Stimulated activated effector memory CD8-positive, alpha-beta T cell treated with anti-CD3 and anti-CD28 coated beads, Interleukin-12 subunit alpha, Interleukin-12 subunit beta, amount 100 ng/mL, for 72 hours (primary cell): Measurements from ENCODE around the gene LRRC4C.

Experiments used
- ATAC-seq: fragments of 150-1000 bp; cut with Tn5 transposase; 2 replicates; pipeline ENCODE4 v1.10.0; 2021
- DNase-seq, 2 donors: peaks; one replicate each; pipeline ENCODE4 v3.0.0; 2021 to 2022; ENCODE audit warnings: low spot score in 2 of 2
- H3K27ac Mint-ChIP-seq: one replicate; pipeline ENCODE4 v1.8.0; 2022; ENCODE audit warnings: mild to moderate bottlenecking, mixed read lengths
- H3K36me3 Mint-ChIP-seq: one replicate; pipeline ENCODE4 v1.8.0; 2022; ENCODE audit warnings: mild to moderate bottlenecking, mixed read lengths
- H3K4me1 Mint-ChIP-seq: one replicate; pipeline ENCODE4 v1.8.0; 2022; ENCODE audit warnings: mixed read lengths
- H3K4me3 Mint-ChIP-seq: one replicate; pipeline ENCODE4 v1.8.0; 2022; ENCODE audit warnings: mild to moderate bottlenecking, mixed read lengths
- H3K9me3 Mint-ChIP-seq: one replicate; pipeline ENCODE4 v1.8.0; 2022; ENCODE audit warnings: mixed read lengths

Gene LRRC4C

GRCh38 chr11:41190437-41191082, 268.9 kb downstream of the LRRC4C start:
- Mint-ChIP-seq H3K36me3 (no peaks in the 10 kb centered on the region), H3K9me3 (peaks cover 21% of the 10 kb centered on the region), H3K4me3 (no peak overlapping the region), H3K27ac (no peak overlapping the region), H3K4me1 (no peaks in the 10 kb centered on the region)
- DNase-seq (no peak), ATAC-seq (no peak)

GRCh38 chr11:41189701-41190436, 269.6 kb downstream of the LRRC4C start:
- Mint-ChIP-seq H3K4me1 (no peaks in the 10 kb centered on the region), H3K36me3 (no peaks in the 10 kb centered on the region), H3K9me3 (peaks cover 19% of the 10 kb centered on the region), H3K4me3 (no peak overlapping the region), H3K27ac (no peak overlapping the region)
- no peak for ATAC-seq
- no peak for DNase-seq

- Mint-ChIP-seq H3K36me3 (no peaks in the 10 kb centered on the region), H3K4me1 (no peaks in the 10 kb centered on the region), H3K4me3 (no peak overlapping the region), H3K9me3 (peaks cover 21% of the 10 kb centered on the region), H3K27ac (no peak overlapping the region)
- no peak for ATAC-seq
- no peak for DNase-seq
These were observed 281.7 kb downstream of the LRRC4C start for GRCh38 chr11:41177791-41178190.

- Mint-ChIP-seq H3K27ac (no peak overlapping the region), H3K4me1 (no peaks in the 10 kb centered on the region), H3K36me3 (no peaks in the 10 kb centered on the region), H3K9me3 (peaks cover 25% of the 10 kb centered on the region), H3K4me3 (no peak overlapping the region)
- no peak for ATAC-seq
- no peak for DNase-seq
These were observed 284.0 kb downstream of the LRRC4C start for GRCh38 chr11:41175304-41175972.

- Mint-ChIP-seq H3K9me3 (peaks cover 13% of the 10 kb centered on the region), H3K4me3 (no peak overlapping the region), H3K36me3 (no peaks in the 10 kb centered on the region), H3K27ac (no peak overlapping the region), H3K4me1 (no peaks in the 10 kb centered on the region)
- ATAC-seq, result no peak
- DNase-seq, result no peak
These were observed 313.1 kb downstream of the LRRC4C start for GRCh38 chr11:41146326-41146725.

GRCh38 chr11:41145420-41145819, 314.0 kb downstream of the LRRC4C start:
- DNase-seq (no peak), ATAC-seq (no peak)
- Mint-ChIP-seq H3K36me3 (no peaks in the 10 kb centered on the region), H3K4me1 (no peaks in the 10 kb centered on the region), H3K4me3 (no peak overlapping the region), H3K9me3 (peaks cover 13% of the 10 kb centered on the region), H3K27ac (no peak overlapping the region)

- DNase-seq (no peak), ATAC-seq (no peak)
- no peaks in the 10 kb centered on the region for H3K4me1 Mint-ChIP-seq
- H3K36me3 Mint-ChIP-seq, result no peaks in the 10 kb centered on the region
- H3K4me3 Mint-ChIP-seq, result no peak overlapping the region
- H3K27ac Mint-ChIP-seq, result no peak overlapping the region
- peaks cover 11% of the 10 kb centered on the region for H3K9me3 Mint-ChIP-seq
These were observed 324.5 kb downstream of the LRRC4C start for GRCh38 chr11:41134971-41135370.

GRCh38 chr11:41133023-41133422, 326.4 kb downstream of the LRRC4C start:
- ATAC-seq (no peak), DNase-seq (no peak)
- Mint-ChIP-seq H3K9me3 (peaks cover 14% of the 10 kb centered on the region), H3K27ac (no peak overlapping the region), H3K36me3 (no peaks in the 10 kb centered on the region), H3K4me3 (no peak overlapping the region), H3K4me1 (no peaks in the 10 kb centered on the region)

GRCh38 chr11:41121600-41121999, 337.9 kb downstream of the LRRC4C start:
- no peak overlapping the region for H3K4me3 Mint-ChIP-seq
- H3K36me3 Mint-ChIP-seq, result no peaks in the 10 kb centered on the region
- H3K27ac Mint-ChIP-seq, result no peak overlapping the region
- no peaks in the 10 kb centered on the region for H3K4me1 Mint-ChIP-seq
- H3K9me3 Mint-ChIP-seq, result peaks cover 13% of the 10 kb centered on the region
- DNase-seq, result no peak
- ATAC-seq, result no peak

GRCh38 chr11:41119484-41119883, 340.0 kb downstream of the LRRC4C start:
- Mint-ChIP-seq H3K4me1 (no peaks in the 10 kb centered on the region), H3K4me3 (no peak overlapping the region), H3K27ac (no peak overlapping the region), H3K9me3 (peaks cover 17% of the 10 kb centered on the region), H3K36me3 (no peaks in the 10 kb centered on the region)
- no peak for ATAC-seq
- DNase-seq, result no peak

- Mint-ChIP-seq H3K27ac (no peak overlapping the region), H3K9me3 (peaks cover 19% of the 10 kb centered on the region), H3K4me3 (no peak overlapping the region), H3K36me3 (no peaks in the 10 kb centered on the region), H3K4me1 (no peaks in the 10 kb centered on the region)
- DNase-seq, result no peak
- no peak for ATAC-seq
These were observed 340.9 kb downstream of the LRRC4C start for GRCh38 chr11:41118521-41118920.

GRCh38 chr11:41116970-41117369, 342.5 kb downstream of the LRRC4C start:
- no peak for DNase-seq
- H3K27ac Mint-ChIP-seq, result no peak overlapping the region
- H3K4me3 Mint-ChIP-seq, result no peak overlapping the region
- no peaks in the 10 kb centered on the region for H3K36me3 Mint-ChIP-seq
- H3K9me3 Mint-ChIP-seq, result peaks cover 23% of the 10 kb centered on the region
- ATAC-seq, result no peak
- H3K4me1 Mint-ChIP-seq, result no peaks in the 10 kb centered on the region

- H3K27ac Mint-ChIP-seq, result no peak overlapping the region
- peaks cover 17% of the 10 kb centered on the region for H3K9me3 Mint-ChIP-seq
- ATAC-seq (no peak), DNase-seq (no peak)
- H3K4me3 Mint-ChIP-seq, result no peak overlapping the region
- H3K4me1 Mint-ChIP-seq, result no peaks in the 10 kb centered on the region
- H3K36me3 Mint-ChIP-seq, result no peaks in the 10 kb centered on the region
These were observed 344.4 kb downstream of the LRRC4C start for GRCh38 chr11:41115066-41115465.

GRCh38 chr11:41113160-41113559, 346.3 kb downstream of the LRRC4C start:
- Mint-ChIP-seq H3K4me3 (no peak overlapping the region), H3K4me1 (no peaks in the 10 kb centered on the region), H3K36me3 (no peaks in the 10 kb centered on the region), H3K9me3 (peaks cover 21% of the 10 kb centered on the region), H3K27ac (no peak overlapping the region)
- ATAC-seq, result no peak
- no peak for DNase-seq

GRCh38 chr11:41110527-41110926, 348.9 kb downstream of the LRRC4C start:
- ATAC-seq, result no peak
- DNase-seq, result no peak
- H3K36me3 Mint-ChIP-seq, result no peaks in the 10 kb centered on the region
- H3K4me1 Mint-ChIP-seq, result no peaks in the 10 kb centered on the region
- peaks cover 20% of the 10 kb centered on the region for H3K9me3 Mint-ChIP-seq
- no peak overlapping the region for H3K27ac Mint-ChIP-seq
- no peak overlapping the region for H3K4me3 Mint-ChIP-seq

- DNase-seq (no peak), ATAC-seq (no peak)
- Mint-ChIP-seq H3K4me3 (no peak overlapping the region), H3K4me1 (no peaks in the 10 kb centered on the region), H3K36me3 (no peaks in the 10 kb centered on the region), H3K27ac (no peak overlapping the region), H3K9me3 (peaks cover 19% of the 10 kb centered on the region)
These were observed 357.0 kb downstream of the LRRC4C start for GRCh38 chr11:41102471-41102870.
